HG03565 (cell line): ENCODE results near the gene MSI2.
A peak's percentile ranks its signal among the peaks of the same experiment; 100 is the strongest.

Experiments used
- ATAC-seq: cut with Tn5 transposase; IDR thresholded peaks from one replicate; pipeline ENCODE4 v1.9.1; 2021; ENCODE audit warnings: mild to moderate bottlenecking, moderate library complexity; ENCODE audit not compliant: unreplicated experiment

MSI2 gene

GRCh38 chr17:57468932-57469775, 212.8 kb downstream of the MSI2 start:
- ATAC-seq = peak; percentile 47

DNA sequence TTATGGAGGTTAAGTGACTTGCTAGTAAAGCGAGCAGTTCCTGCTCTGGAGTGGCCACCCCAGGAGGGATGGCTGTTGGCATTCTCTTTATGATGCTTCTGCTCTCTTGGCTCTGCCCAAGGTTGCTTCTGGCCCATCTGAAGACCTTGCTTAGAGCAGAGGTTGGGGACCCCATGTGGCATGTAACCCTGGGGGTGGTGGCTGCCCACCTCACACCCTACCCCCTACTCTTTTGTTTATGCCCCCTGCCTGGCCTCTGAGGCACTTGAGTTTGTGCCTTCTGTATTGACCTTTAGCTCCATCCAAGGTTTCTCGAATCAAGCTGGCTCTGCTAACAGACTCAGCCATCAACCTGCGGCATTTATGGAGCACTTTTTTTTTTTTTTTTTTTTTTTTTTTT, 214.6 kb downstream of the MSI2 start:
- ATAC-seq = no peak

DNA sequence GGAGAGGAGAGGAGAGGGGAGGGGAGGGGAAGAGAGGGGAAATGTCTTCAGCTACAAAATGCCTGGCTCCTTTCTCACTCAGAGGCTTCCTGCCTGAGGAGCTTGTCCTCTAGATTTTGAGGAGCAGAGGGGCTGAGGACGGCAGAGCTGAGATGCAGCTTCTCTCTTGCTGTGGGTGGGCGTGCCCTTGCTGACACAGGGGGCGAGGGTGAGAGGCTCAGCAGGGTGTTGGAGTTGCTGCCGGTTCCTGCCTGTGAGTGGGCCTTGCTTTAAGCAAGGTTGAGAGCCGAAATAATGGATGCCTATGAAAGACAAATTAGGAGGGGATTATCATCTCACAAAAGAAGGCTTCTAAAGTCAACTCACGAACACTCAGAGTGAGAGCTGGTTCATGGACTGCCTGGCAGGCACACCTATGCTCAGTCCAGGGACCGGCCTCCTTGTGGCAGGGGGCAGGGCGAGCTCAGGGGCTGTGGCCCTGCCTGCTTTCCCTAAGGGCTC, 215.6 kb downstream of the MSI2 start:
- ATAC-seq = no peak

DNA sequence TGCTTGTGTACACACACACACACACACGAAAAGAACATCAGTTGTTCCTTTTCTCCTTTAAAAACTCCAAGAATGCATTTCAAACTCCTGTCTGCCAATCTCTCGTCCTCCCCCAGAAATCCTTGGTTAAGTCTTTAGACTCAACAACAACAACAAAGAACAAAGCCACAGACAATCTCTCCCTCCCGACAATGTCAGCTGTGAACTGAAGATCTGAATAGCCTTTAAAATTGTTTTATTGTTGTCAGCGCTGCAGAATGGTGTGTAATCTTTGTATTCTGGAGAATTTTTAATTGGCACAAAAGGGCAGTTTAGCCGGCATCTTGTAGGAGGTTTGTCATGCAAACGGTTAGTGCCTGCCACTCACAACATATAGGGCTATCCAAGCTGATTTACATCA, 219.5 kb downstream of the MSI2 start:
- ATAC-seq = no peak

DNA sequence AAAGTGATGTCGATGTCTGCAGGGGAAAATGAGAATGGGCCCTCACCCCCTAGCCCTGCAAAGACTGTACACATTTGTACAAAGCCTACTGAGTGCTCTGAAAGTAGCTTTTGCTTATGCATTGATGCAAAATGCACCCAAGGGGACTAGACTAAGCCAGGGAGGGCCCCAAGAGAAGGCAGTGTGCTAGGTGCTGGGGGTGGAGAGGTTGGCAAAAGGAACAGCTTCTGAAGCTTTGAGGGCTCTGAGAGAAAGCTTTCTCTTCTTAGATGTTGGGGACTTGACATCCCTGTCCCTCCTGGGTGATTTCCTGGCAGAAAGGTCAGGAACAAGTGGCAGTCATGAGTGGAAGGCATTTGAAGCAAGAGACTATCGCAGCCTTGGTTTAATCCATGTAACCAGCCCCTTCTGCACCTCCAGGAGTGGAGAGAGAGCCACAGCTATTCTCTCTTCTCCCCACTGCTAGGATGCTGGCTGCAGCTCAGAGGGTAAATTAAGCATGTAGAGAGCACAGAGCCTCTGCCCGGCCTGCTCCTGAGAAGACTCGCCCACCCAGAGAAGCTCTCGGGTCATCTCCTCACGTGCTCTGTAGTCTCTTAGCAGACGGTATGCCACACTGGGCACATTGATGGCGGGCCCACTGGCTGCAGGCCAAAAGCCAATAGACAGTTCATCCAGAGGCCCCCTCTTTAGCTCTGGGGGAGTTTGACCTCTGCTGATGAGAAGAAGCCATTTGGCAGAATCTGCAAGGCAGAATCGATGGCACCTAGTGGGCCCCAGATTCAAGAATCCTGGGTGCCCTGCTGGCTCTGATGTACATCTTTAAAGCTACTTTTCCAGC, 221.4 kb downstream of the MSI2 start:
- no peak for ATAC-seq

DNA sequence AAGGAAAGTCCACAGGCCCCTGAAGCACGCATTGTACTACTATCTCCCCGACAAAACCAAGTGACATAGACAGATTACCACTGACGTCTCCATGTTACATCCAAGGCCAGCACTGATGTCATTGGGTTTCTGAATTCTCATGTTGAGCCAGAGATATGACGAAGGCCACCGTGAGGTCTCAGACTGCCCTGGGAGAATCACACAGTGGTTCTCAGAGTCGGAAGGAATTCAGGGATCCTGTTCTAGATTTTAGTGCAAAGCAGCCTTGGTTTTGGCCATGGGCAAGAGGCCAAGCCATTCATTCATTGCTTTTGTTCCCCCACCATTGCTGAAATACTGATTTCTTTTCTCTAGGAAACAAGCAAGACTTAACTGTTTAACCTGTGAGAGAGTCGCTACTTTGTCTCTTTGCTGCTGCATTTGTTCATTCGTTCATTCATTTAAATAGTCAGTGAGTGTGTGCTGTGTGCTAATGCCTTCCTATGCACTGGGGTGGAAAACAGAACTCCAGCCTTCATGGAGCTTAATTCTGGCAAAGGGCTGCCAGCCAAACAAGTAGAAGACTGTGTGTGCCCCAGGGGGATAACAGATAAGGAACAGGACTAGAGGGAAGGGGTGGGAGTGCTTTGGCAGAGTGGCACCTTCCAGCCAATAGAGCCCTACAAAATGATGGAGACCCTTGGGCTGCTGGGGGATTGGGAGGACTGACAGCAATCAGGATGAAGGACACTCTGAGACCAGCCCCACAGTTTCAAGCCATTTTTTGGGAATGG, 222.3 kb downstream of the MSI2 start:
- no peak for ATAC-seq

DNA sequence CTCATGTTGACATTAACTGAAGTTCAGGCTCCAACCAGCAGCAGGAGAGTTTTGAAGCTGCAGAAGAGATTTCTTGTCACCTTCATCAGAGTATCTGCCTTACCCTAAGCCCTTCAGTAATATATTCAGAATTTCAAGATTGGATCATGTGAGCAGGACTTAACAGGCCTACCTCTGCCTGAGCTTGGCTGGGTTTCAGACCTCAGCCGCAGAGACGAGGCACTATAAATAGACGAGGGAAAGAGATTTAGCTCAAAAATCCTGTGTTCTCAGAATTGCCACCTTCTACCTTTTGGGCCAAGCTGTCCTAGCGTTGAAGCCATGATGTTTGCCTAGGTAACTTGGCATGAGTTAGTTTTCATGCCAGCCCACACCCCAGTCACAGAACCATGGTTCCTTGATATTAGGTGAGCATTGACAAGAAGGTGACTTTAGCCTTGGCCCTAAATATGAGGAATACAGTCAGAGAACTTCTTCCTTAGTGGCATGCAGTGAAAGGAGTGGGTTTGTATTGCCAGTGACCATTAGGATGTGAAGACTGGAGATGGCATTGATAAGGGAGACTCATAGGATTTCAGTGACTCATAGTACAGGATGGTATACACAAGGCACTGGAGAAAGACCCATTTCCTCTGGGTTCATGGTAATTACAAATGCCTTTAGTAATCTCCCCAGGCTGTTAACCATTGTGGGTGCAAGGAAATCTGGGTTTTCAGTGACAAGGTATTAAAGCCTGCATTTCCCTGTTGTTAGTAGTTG, 224.3 kb downstream of the MSI2 start:
- ATAC-seq = no peak

GRCh38 chr17:57481910-57482391, 225.6 kb downstream of the MSI2 start:
- no peak for ATAC-seq

GRCh38 chr17:57482657-57483056, 226.3 kb downstream of the MSI2 start:
- ATAC-seq = no peak

DNA sequence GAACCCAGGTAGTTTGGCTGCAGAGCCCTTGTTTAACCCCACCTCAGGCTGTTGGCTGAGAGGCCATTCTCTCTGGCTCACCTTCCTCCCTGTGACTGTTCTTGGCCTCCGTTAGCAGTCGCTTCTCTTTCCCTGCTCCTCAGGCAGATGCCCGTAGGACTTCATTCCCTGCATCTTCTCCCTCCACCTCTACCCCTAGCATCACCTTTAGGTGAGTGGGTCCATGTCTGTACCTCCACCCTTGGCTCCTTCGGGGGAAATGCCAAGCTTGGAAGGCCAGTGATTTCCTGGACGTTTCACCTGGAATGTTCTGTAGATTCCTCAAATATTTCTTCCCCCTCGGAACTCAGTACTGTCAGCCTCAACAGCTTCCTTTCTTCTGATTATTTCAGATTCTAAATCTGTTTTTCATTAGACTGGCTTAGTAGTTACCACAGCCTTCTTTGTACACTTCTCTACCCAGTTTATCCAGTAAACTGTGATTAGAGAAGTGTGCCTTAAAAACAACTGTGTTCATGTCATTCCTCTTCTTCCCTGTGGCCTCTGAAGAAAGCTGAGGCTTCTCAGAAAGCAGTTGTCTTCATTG, 227.9 kb downstream of the MSI2 start:
- ATAC-seq = no peak

DNA sequence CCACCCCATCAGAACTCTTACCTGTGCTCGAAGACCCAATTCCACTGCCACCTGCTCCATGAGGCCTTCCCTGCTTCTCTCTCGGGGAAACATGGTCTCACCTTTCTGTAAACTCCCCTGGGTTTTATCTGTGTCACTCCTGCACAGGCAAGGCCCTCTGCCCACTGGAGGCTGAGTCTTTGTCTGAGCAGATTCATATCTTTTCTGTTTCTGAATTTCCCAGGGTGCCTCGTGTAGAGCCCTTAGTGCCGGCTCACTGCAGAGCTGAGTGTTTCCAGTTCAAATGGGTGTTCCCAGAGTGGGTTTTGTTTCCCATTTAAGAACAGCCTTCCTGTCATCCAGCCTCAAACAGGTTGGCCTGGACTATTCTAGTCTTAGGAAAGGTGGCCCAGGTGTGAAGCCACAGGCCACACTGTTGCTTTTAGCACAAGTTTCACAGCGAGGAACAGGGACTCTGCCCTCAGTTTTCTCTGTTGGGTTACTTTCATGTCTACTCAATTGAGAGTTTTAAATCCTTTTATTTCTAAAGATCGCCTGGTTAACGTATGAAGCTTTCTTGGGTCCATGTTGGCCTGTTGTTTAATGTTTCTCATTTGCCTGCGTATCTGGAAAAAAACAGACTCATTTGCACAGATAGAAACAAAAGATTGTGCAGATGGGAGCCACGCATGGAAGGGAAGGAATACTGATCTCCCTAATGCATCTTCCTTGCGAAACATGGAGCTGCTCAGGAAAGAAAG, 228.7 kb downstream of the MSI2 start:
- no peak for ATAC-seq

- ATAC-seq = no peak
These were observed 229.2 kb downstream of the MSI2 start for GRCh38 chr17:57485566-57485865.

GRCh38 chr17:57485916-57486881, 229.9 kb downstream of the MSI2 start:
- no peak for ATAC-seq

- ATAC-seq = no peak
These were observed 230.6 kb downstream of the MSI2 start for GRCh38 chr17:57486882-57487301.

DNA sequence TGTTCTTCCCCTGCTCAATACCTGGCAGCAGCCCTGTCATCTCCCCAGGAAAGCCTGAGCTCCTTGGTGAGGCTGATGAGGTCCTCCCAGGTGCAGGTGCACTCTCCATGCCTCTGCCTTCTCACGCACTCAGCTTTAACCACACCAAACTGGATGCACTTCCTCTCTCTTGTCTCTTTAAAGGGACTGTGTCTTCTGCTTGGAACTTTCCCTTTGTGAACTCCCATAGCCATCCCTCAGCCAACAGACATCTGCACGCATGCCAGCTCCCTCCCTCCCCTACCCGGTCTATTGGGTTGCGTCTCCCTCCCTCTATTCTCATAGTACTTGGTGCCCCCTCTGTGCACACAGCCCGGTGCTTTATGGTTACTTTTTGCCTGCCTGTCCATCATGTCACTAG, 231.2 kb downstream of the MSI2 start:
- ATAC-seq = no peak

GRCh38 chr17:57488856-57489255, 232.5 kb downstream of the MSI2 start:
- no peak for ATAC-seq

DNA sequence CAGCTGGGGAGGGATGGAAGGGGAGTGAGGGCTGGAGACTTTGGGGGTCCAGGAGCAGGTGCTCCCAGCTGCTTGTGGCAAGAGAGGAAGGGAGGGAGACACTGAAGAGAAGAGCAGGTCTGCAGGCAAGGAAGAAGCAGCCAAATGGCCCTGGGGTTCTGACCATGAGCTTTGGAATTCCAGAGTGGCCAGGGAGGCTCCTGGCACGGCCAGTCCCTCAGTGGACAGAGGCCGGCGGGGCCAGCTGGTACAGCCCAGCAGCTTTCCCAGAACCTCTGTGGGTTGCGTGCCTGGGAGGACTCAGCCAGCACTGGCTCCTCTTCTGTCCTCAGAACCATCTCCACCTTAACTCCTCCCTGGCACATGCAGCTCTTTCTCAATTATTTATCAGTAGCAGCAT, 233.0 kb downstream of the MSI2 start:
- no peak for ATAC-seq
